Measurements from ENCODE around the gene POLR1A.

POLR1A gene

DNA sequence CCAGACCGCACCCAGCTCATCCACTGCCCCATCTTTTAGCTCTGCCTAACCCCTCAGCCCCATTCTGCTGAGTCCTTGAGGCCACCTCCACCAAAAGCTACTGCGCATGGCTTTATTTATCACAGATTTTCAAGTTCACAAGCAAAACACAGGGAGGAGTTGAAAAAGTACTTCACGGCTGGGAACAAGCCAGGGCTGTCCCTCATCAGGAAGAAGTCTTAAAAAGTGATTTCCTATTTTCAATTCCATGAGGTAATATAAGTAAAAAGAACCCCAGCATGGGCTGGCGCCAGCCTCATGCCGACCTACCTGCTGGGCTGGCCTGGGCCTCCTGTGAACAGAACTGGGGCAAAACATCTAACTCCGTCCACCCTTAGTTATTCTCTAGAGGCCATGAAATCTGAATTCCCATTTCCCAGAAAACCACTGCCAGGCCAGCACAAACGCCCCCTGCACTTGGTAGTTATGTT is 69.0 kb downstream of the POLR1A start:
- peak; percentile 51 for DNase-seq

DNA sequence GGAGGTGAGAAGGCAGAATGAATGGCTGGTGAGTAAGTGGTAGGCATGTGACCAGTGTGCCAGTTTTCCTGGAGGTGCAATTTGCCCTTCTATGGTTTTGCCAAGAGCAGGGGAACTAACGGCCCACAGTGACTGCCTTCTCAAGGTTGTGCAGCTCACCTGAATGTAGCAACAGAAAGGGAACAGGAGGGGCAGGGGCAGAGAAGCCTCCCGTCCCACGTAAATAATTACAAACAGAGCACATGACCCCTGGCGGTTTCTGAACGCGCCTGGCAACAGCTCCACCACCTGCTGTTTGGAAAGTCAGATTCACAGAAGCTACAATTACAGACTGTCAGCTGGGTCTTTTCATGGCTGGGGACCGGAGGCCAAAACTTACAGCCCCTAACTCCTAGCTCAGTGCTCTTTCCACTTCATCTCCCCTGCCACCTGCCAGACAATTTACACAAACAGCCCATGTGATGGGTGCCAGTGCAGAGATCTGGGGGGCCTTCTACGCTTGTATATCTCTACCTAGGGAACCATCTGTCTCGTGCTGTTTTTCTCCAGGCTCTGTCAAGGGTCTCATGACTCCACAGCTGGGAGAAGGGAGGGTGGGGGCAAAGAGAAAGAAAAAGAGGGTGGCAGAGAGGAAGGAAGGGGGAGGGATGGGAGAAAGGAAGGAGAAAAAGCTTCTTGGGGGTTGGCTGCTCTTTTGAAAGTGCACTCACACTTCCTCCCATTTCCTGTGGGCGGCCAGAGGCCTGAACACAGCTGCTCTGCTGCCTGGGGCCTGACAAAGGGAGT is 69.6 kb downstream of the POLR1A start:
- DNase-seq: peak; percentile 81

DNA sequence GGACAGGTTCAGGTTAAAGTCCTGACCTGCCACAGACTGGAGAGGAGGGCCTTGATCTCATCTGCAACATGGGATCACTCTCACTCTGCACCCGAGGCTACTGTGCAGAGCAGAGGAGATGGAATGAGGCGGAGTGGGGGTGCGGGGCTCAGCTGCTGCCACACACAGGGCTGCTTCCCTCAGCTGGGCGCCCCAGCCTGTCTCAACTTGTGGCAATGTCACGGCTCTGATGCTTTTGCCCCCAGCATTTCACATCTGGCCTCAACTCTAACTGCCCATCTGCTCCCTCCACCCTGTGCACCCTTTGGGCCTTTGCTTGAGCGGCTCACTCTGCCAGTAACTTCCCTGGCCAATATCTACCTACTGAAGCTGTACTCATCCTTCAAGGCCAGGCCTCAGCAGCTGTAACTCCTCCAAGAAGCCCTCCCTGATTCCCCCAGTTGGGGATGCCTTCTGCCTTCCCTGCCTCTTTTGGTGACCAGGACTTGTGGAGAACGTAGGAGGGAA is 70.3 kb downstream of the POLR1A start:
- DNase-seq: no peak

DNA sequence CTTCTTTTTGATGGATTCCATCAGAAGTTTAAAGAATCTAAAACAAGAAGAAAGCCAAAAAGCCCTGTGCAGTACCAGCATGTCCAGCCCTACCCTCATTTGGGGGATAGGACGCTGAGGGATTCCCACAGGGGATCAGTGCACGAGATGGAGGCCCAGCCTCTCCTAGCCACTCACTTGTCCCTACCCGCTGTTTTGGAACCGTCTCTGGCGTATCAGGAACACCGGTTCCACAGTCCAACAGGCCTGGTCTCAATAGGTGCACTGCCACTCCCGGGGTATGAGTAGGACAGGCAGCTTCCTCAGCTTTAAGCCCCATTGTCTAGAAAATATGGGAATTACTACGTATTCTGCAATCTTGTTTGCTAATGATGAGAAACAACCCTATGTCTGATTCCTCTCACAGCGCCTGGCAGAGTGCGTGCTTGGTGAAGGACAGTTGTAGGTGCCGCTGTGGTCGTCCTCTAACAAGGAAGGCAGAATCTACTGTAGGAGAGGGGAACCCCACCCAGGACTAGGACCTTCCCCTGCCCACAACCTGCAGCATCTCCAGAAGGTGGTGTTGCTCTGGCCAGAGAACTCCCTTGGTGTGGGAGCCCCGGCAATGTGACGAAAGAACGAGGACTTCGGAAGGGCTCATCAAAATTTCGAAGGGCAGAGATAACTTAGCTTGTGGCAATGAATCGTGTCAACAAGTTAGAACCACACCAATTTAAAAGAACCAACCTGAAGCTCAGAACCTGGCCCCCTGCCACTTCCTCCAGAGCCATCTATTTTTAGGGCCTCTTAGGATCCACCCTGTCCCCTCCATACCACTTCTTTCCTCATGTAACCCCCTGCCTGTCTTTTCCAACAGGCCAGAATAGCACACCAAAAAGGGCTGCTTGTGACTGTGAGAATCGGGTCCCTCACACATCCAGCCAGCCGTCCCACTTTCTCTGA is 71.7 kb downstream of the POLR1A start:
- DNase-seq: no peak

DNA sequence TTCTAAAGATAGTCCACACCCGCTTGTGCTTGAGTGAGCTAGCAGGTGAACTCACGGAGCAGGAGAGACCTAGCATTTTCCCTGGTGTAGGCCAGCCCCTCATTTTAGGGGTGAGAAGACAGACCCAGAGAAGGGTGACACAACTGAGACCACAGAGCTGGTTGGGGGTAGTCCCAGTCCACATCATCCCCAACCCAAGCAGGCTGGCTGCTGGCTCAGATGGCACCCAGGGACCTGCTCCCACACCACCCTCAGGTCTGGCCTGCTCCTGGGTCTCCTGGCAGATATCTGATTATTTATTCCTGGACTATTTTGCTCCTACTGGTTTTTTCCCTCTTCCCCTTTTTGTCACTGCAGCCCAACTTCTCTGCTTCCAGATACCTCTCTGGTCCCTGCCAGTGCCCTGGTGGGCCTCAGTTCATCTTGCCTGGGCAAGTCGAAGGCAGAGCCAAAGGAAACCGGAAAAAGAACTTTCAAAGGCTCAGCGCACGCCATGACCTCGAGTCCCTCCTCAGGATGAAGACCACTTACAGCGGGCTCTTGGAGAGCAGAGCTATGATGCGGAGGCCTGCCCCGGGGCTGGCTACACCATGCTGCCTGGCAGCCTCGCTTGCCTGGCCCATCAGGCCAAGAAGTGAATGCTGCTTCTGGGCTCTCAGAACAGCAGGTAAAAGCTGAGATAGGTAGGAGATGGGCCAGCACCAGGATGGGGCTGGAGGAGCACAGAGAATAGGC is 72.7 kb downstream of the POLR1A start:
- DNase-seq: no peak

DNA sequence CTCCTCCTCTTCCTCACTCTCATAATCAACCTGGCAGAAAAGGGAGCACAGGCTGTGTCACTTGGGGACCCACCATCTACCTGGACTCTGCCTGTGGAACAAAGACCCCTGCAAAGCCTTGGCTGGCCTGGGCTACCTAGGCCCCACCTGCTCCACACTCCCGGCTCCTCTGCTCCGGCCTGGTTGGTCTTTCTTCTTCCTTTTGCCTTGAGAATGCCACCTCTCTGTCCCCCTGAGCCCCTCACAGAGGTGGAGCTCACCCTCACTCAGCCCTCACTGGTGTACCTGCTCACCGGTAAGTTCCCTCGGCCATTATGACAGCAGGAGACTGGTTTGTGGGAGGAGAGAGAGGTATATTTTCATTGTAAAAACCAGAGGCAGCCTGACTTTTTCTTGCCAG is 74.1 kb downstream of the POLR1A start:
- no peak for DNase-seq

DNA sequence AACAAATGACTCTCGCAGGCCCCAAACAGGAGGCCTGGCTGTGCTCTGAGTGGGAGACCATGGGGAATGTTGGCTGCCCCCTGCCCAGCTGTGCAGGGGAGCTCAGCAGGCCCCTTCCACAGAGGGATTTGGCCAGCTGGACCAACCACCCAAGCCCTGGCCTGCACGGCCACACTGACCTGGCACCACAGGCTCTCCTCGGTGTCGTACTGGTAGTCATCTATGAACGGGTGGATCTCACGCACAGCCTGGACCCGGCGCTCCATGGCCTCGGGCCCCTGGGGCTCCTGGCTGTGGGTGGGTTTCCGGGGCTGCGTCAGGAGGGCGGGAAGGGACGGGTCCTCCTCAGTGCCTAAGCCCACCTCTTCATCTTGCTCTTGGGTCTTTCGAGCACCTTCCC is 74.5 kb downstream of the POLR1A start:
- no peak for DNase-seq

DNA sequence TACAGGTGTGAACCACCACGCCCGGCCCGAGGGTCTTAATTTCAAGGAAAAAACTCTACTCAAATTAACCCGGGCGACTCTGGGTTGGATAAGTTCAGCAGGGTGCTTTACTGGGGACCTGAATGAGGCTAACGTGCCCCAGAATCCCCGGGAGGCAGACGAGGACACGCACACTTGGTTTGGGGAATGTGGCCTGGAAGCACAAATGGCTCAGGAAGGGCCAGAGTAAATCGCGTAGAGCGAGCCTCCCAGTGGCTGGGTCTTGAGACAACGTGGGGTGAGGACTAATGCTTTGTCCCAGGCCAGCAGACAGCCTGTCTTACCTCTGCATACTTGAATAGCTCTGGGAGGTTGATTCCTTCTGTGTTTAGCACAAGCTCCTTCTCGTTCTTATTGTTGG is 75.8 kb downstream of the POLR1A start:
- DNase-seq: no peak

DNA sequence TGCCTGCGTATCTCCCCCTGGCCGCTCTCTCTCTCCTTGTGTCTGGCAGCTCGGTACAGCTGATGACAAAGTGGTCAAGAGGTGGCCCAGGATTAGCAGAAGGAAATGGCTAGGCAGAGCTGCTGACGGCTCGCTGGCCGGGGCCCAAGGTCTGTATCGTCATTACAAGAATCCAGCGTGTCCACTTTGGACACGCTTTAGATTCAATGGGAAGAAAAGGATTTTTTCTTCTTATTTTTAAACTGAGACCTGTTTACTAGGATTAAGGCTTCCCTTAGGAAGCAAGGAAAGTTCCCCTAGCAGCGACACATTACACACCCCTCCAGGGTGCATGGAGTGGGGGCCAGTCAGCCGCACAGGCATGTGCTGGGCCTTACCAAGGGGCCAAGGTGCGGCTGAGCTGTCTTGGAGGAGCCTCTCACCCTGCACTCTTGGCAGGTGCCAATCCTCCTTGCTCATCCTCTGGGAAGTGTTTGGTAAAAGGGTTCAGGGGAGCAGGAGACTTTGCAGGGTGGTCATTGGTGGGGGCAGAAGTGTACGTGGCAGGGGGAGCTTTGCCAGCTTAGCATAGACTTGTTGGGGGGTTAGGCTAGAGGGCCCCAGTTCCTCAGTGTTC is 76.8 kb downstream of the POLR1A start:
- no peak for DNase-seq

DNA sequence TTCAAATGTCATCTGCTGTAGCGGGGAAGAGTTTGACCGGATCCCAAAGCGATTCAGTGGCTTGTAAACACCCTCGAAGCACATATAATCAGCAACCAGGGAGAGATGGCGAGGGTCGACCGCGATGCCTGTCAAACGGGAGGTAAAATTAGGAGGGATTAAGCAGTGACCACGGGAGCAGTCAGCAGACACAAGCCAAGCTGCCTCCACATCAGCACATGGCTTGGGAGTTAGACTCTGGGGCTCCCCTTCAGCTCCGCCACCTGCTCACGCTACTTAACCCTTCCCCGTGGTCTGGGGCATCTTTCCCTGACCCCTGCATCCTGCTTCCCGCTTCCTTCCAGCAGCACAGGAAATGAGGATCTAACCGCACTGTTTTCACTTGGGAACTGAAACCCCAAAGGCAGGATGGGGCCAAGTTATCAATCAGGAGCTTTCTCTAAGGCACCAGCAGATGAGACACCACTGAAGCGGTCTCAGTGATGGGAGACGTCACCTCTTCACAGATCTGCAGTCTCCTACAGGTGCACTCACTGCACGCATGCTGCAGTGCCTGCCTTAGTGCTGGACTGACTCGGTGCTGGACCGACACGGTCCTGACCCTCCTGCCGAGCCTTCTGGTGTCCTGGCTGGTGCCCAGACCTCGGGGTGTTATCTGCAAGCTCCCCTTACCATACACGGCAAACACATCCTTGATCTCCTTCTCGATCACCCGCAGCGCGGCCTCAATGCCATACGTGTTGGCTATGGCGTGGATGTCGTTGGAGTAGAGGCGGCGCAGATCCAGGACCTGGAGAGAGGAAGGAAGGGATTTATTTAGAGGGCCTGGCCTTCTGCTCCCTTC is 77.5 kb downstream of the POLR1A start:
- no peak for DNase-seq

DNA sequence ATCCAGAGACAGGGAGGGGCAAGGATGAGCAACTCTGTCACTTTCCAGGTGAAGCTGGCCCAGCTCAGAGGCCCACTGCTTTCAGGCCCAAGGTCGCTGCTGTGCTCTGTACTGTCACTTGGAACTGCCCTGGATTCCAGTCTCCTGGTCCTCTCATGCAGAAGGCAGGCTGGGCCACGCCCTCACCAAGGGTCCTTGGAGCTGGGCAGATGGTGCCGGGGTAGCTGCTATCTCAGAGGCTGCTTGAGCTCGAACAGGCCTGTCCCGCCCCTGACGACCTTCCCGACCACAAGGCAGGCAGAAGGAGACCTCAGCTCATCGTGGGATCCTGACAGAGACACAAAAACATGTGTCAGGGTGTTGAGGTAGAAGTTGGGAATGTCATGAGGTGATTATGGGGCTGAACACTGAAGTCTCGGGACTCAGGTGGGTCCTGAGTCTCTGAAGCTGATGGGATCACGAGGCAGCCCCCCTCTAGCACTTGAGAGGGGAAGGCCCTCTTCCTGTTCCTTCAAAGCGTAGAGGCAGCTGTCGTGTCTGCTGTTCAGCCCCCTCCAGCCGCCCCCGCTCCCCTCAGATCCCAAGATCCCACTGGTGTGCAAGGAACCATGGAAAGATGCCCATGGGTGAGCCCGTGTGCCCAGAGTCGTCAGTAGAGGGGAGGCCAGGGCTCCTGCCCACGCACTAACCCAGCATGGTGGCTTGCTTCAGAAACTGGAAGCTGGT is 78.3 kb downstream of the POLR1A start:
- no peak for DNase-seq

DNA sequence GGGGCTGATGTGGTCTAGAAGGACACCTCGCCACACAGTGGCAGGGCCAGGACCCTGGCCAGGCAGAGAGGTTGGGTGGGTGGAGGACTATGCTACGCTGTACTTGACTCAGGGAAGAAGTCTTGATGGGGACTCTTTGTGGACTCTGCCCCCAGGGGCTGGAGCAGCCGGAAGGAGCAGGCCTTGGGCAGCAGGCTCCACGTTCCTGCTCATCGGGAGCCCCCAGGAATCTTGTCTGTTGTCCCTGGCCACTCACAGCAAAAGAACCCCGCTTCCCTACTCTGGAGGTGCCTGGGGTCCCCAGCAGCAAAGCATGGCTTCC is 79.0 kb downstream of the POLR1A start:
- no peak for DNase-seq

DNA sequence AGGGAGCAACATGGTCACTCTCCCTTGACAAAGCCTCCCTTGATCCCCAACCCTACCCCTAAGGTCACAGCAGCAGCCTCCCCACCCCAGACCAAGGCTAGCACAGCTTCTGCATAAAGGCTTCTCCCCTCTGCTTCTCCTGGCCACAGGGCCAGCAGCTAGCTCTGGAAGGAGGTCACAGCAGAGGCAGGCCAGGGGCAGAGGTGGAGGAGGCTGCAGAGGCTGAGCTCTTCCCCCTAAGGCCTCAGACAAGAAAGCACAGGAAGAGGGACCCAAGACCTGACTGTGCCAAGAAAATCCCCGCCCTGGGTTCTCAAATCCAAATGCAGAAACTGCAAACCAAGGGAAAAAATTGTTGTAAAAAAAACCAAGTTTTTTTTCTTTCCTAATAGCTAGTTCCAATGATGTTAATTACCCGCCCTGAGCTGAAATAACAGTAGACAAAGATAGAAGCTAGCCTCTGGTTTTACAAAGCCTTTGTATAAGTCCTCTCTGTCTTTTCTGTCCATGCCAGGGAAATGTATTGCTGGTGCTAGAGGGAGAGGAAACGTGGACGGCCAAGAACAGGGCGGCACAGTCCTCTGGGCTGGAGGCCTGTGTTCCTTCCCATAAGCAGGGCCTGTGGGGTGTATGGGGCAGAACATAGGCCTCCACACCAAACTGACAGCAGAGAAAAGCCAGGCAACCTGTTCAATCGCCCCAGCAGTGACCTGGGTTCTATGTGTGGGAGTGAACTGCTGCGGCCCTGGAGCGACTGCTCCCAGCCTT is 79.5 kb downstream of the POLR1A start:
- no peak for DNase-seq

DNA sequence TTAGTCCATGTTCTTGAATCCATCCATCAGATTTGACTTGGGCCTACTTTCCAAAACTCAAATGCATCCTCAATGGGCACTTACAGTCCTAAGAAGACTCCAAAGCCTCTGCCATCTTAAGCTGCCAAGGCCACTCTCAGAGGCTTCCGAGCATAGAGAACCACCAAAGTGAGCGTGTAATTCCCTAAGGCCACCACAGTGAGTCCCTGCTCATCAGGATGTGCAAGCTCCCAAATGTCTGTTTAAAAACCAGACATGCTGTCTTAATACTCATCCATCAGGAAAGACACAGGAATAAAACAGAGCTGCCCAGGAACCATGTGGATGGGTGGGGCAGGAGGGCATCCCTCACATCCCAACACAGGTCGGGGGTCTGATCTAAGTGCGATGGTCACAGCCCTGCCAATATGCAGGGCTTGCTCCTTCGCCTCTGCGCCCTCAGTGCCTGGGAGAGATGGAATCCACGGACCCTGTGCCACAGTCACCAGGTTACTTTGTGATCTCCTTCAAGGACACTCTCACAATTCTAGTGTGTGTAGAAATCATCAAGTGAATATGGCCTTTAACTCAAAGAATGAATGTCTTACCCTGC is 80.4 kb downstream of the POLR1A start:
- no peak for DNase-seq

DNA sequence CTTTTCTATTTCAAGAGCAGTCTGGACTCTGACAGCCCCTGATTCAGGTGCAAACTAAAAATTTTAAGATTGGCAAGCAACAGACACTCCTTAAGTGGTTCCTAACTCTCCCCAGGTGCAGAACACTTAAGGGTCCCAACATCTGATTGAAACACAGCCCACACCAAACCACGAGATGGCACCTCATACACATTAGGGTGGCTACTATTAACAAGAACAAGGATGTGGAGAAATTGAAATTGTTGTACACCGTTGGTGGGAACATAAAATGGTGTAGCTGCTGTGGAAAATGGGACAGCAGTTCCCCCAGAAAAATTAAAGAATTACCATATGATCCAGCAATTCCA is 82.3 kb downstream of the POLR1A start:
- DNase-seq: no peak

DNA sequence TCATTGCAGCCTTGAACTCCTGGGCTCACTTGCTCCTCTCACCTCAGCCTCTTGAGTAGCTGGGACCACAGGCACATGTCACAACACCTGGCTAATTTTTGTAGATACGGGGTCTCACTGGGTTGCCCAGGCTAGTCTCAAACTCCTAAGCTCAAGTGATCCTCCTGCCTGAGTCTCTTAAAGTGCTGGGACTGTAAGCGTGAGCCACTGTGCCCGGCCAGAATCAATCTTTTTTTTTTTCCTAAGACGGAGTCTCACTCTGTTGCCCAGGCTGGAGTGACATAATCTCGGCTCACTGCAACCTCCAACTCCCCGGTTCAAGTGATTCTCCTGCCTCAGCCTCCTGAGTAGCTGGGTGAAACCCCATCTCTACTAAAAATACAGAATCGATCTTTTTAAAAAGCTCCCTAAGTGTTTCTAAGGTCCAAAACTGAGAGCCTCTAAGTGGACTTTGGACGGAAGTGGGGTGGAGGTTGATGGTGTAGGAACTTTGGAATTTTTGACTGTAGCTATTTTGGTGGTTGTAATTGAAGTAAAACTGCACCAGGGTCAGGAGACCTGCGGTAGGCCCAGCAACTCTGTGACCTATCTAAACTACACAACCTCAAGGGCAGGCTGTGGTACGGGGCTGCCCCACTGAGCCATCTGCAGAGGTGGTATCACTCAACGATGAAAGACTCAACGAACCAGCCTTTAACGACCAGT is 82.9 kb downstream of the POLR1A start:
- no peak for DNase-seq

DNA sequence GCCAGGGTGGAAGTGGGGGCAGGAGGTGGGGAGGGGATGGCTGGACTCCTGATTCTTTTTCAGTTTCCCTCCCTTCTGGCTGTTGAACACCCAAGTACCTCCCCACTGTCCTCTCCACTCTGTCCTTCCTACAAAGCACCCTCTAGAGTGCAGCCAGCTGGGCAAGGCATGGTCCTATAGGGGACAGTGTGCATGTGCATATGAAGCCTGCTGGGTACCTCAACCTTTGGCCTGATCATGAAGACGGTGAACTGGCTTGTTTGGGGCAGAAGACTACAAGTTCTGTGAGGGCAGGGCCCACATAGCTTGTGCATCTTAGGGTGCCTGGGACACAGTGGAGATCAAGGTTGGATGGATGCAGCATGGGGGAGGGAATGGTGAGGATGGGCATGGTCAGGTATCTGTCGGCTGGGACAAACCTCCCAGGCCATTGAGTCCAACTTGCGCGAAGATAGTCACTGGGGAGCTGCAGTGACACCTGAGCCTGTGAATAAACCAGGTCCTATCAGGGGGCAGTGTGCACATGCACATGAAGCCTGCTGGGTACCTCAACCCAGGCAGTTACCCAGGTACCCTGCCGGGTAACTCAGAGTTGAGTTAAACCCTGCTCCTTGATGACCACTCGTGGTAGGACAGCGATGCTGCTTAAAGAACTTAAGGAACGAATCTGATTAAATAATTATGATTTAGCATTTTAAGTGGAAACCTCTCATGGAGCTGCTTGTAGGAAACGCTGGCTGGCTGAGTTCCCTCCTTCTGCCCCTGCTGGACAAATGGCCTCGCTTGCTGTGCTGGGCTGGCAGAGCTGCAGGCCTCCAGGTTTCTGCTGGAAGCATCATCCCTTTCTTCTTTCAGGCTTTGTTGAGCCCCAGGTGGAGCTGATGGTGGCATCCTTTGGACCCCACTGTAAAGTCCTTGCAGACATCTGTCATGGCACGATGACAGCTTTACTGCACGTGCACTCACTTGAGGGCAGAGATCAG is 84.0 kb downstream of the POLR1A start:
- no peak for DNase-seq

DNA sequence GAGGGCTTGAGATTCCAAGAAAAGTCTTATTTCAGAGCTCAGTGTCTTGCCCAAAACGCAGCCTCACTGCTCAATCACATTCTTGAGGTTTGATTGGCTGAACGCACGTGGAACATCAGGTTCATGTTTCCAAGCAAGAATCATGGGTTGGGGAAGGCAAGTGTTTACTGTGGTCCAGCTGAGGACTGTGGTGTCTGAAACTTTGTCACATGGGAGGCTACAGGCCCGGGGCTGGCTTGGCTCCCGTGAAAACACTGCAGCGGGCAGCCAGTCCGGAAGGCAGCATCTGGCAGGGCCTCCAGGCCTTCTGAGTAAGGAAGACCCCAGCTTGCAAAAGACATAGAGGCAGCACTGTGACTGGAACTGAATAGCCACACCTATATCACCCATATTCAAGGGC is 84.7 kb downstream of the POLR1A start:
- DNase-seq: no peak
